ENCODE measurements around the gene POLDIP2. TPM values are rescaled to one million over a fixed set of nuclear protein-coding genes. Genes with fewer than 3 reads are reported as not detected.

The POLDIP2 gene
- total RNA-seq, result 100 to 1,000 TPM; 125 to 194 (median 163) TPM
- polyA plus RNA-seq, result 100 to 1,000 TPM in 1 of 2 donors, 10 to 100 TPM in 1; 97.8 to 186 TPM
- long read RNA-seq, donor 1, transcript POLDIP2-201 (11 exons, 2,121 nt), result major isoform, 393 of 439 reads
- long read RNA-seq, donor 1, partial matches to known transcripts, result 19 of 439 reads
- long read RNA-seq, donor 1, other reads (novel, unspliced or antisense), result 27 of 439 reads
- long read RNA-seq, donor 2, transcript POLDIP2-201 (11 exons, 2,121 nt), result major isoform, 1,655 of 1,767 reads
- long read RNA-seq, donor 2, partial matches to known transcripts, result 26 of 1,767 reads
- long read RNA-seq, donor 2, other reads (novel, unspliced or antisense), result 86 of 1,767 reads
- long read RNA-seq, donor 3, transcript POLDIP2-201 (11 exons, 2,121 nt), result major isoform, 353 of 385 reads
- long read RNA-seq, donor 3, partial matches to known transcripts, result 12 of 385 reads
- long read RNA-seq, donor 3, other reads (novel, unspliced or antisense), result 19 of 385 reads

GRCh38 chr17:28357061-28357900 is at the start of gene POLDIP2:
TSS of gene POLDIP2 (minus strand) at chr17:28357527. CDS start at chr17:28357448, 79 bp downstream.
- ATAC-seq, result peak; percentile 99 to 100 (median 100)
- H3K4me1 ChIP-seq, result peaks cover 0 to 26% (median 18%) of the 10 kb centered on the region in 12 donors
- H3K9me3 ChIP-seq, result no peaks in the 10 kb centered on the region
- peak within 1 kb of the TSS; percentile 64 to 99 (median 93) for H3K4me3 ChIP-seq
- WGBS, 4 donors, result 0 to 2% (median 0%) methylated on average over 26 to 80 of the region's 80 CpGs
- H3K27ac ChIP-seq, result peak within 1 kb of the TSS; percentile 83 to 97 (median 92)
- H3K36me3 ChIP-seq, result peaks cover 0 to 68% (median 61%) of the 10 kb centered on the region in 9 donors
- no peaks in the 10 kb centered on the region for H3K27me3 ChIP-seq
- intact Hi-C loops (cut with DNase I), result loop anchor here in 4 of 10 donors (1.0 to 2.0 kb wide), 3 partner anchors 21 to 22 kb away; partner anchors contain the start of genes IFT20 (in 3 of the 4) and TNFAIP1 (in 3 of the 4)
- peak; percentile 96 to 98 (median 96) for DNase-seq
- TF ChIP-seq POLR2A (IDR thresholded peaks at IDR 0.05) (peak; percentile 52 to 97), CTCF (IDR thresholded peaks at IDR 0.05) (peak in 3 of 12 donors; percentile 16 to 33 (median 29))

GRCh38 chr17:28406473-28406814 is 49.1 kb upstream of the POLDIP2 start:
- Histone ChIP-seq H3K9me3 (no peaks in the 10 kb centered on the region), H3K4me1 (peaks cover 0 to 47% (median 9%) of the 10 kb centered on the region in 12 donors), H3K27ac (peak overlapping the region in 4 of 12 donors; percentile 39 to 71 (median 48)), H3K27me3 (no peaks in the 10 kb centered on the region), H3K4me3 (peak overlapping the region; percentile 58 to 88 (median 70)), H3K36me3 (peaks cover 0 to 19% (median 7%) of the 10 kb centered on the region in 9 donors)
- TF ChIP-seq CTCF (IDR thresholded peaks at IDR 0.05) (no peak), POLR2A (IDR thresholded peaks at IDR 0.05) (no peak)
- intact Hi-C loops (cut with DNase I), result no loop called here
- DNase-seq (no peak), ATAC-seq (peak in 2 of 4 donors; percentile 5 to 24)
- WGBS, 4 donors, result 18 to 24% (median 22%) methylated on average over 9 of the region's 9 CpGs

- no peaks in the 10 kb centered on the region for H3K9me3 ChIP-seq
- 1 to 2% (median 1%) methylated on average over 52 to 70 of the region's 70 CpGs for WGBS, 4 donors
- H3K4me3 ChIP-seq, result peak within 1 kb of the TSS; percentile 58 to 88 (median 70)
- H3K4me1 ChIP-seq, result peaks cover 0 to 53% (median 9%) of the 10 kb centered on the region in 12 donors
- no peak for TF ChIP-seq CTCF (IDR thresholded peaks at IDR 0.05)
- TF ChIP-seq POLR2A (IDR thresholded peaks at IDR 0.05), result peak in 1 of 2 donors; percentile 12
- H3K27me3 ChIP-seq, result no peaks in the 10 kb centered on the region
- intact Hi-C loops (cut with DNase I), result no loop called here
- peaks cover 0 to 23% (median 7%) of the 10 kb centered on the region in 9 donors for H3K36me3 ChIP-seq
- peak within 1 kb of the TSS in 9 of 12 donors; percentile 9 to 71 (median 42) for H3K27ac ChIP-seq
- ATAC-seq (peak in 3 of 4 donors; percentile 68 to 87 (median 81)), DNase-seq (peak; percentile 59 to 83 (median 67))
Observed at GRCh38 chr17:28405632-28406472, 48.5 kb upstream of the POLDIP2 start, which contains the start of gene SLC46A1. TSS of gene SLC46A1 (minus strand) at chr17:28406212. CDS start at chr17:28406114, 98 bp downstream.

Data from heart left ventricle (tissue), 16 donors.